NCI-H345 treated with DMSO at 0.1 percent for 48 hours (cell line): ENCODE results near the gene MDM2.

ENCODE experiments used
- DNase-seq: peaks from one replicate; lab custom pipeline; 2025; ENCODE audit not compliant: unreplicated experiment; lab: John Stamatoyannopoulos, UW

MDM2 gene

GRCh38 chr12:68850390-68850789 is 42.4 kb downstream of the MDM2 start:
- no peak for DNase-seq

GRCh38 chr12:68851592-68852306 is 43.8 kb downstream of the MDM2 start:
- DNase-seq, result no peak

GRCh38 chr12:68853396-68854077 is 45.6 kb downstream of the MDM2 start:
- no peak for DNase-seq

- DNase-seq, result no peak
Observed at GRCh38 chr12:68854078-68854468, 46.1 kb downstream of the MDM2 start.

- DNase-seq, result no peak
Observed at GRCh38 chr12:68854554-68854953, 46.6 kb downstream of the MDM2 start.

GRCh38 chr12:68855111-68855510 is 47.1 kb downstream of the MDM2 start:
- no peak for DNase-seq

GRCh38 chr12:68855771-68856170 is 47.8 kb downstream of the MDM2 start:
- DNase-seq, result no peak

- DNase-seq, result no peak
Observed at GRCh38 chr12:68856510-68856909, 48.5 kb downstream of the MDM2 start.

GRCh38 chr12:68861890-68862289 is 53.9 kb downstream of the MDM2 start:
- no peak for DNase-seq

- no peak for DNase-seq
Observed at GRCh38 chr12:68863109-68863770, 55.3 kb downstream of the MDM2 start.

GRCh38 chr12:68863886-68864454 is 56.0 kb downstream of the MDM2 start:
- peak; percentile 28 for DNase-seq

- no peak for DNase-seq
Observed at GRCh38 chr12:68864604-68865003, 56.6 kb downstream of the MDM2 start.

- DNase-seq, result no peak
Observed at GRCh38 chr12:68865399-68866164, 57.6 kb downstream of the MDM2 start.

GRCh38 chr12:68866950-68867349 is 59.0 kb downstream of the MDM2 start:
- no peak for DNase-seq

GRCh38 chr12:68867606-68868005 is 59.6 kb downstream of the MDM2 start:
- DNase-seq, result no peak

- no peak for DNase-seq
Observed at GRCh38 chr12:68868043-68868790, 60.2 kb downstream of the MDM2 start.

- DNase-seq, result no peak
Observed at GRCh38 chr12:68870011-68870410, 62.0 kb downstream of the MDM2 start.

GRCh38 chr12:68870443-68870842 is 62.5 kb downstream of the MDM2 start:
- DNase-seq, result no peak

- DNase-seq, result no peak
Observed at GRCh38 chr12:68871396-68871795, 63.4 kb downstream of the MDM2 start.

- DNase-seq, result no peak
Observed at GRCh38 chr12:68871921-68872320, 63.9 kb downstream of the MDM2 start.
